ENCODE data around the gene THAP5. TPM values are rescaled to one million over a fixed set of nuclear protein-coding genes. Genes with fewer than 3 reads are reported as not detected.

THAP5 gene
- total and polyA plus RNA-seq, 12 donors = 7.2 to 32.9 (median 28.1) TPM

- DNase-seq (no peak), ATAC-seq (no peak)
- Histone ChIP-seq H3K36me3 (peaks cover 0 to 38% (median 8%) of the 10 kb centered on the region in 9 donors), H3K4me3 (no peak overlapping the region), H3K27me3 (no peaks in the 10 kb centered on the region), H3K9me3 (peaks cover 0 to 18% (median 3%) of the 10 kb centered on the region in 11 donors), H3K27ac (no peak overlapping the region), H3K4me1 (peaks cover 0 to 7% (median 0%) of the 10 kb centered on the region in 9 donors)
- no peak for TF ChIP-seq CTCF (IDR thresholded peaks at IDR 0.05)
- 96 to 98% methylated on average over 7 of the region's 7 CpGs for WGBS, 2 donors
- intact Hi-C loops (cut with DNase I) = no loop called here
Measured at GRCh38 chr7:108578937-108579336, 9.4 kb upstream of the THAP5 start.

GRCh38 chr7:108576116-108576515, 6.6 kb upstream of the THAP5 start:
- H3K36me3 ChIP-seq = peaks cover 0 to 59% (median 16%) of the 10 kb centered on the region in 9 donors
- H3K4me3 ChIP-seq = no peak overlapping the region
- DNase-seq (no peak), ATAC-seq (no peak)
- no peak for TF ChIP-seq CTCF (IDR thresholded peaks at IDR 0.05)
- H3K4me1 ChIP-seq = peaks cover 0 to 34% (median 16%) of the 10 kb centered on the region in 9 donors
- no peaks in the 10 kb centered on the region for H3K27me3 ChIP-seq
- H3K9me3 ChIP-seq = peaks cover 0 to 18% (median 3%) of the 10 kb centered on the region in 11 donors
- intact Hi-C loops (cut with DNase I) = no loop called here
- 97 to 100% methylated on average over 1 of the region's 1 CpG for WGBS, 2 donors
- no peak overlapping the region for H3K27ac ChIP-seq

GRCh38 chr7:108575156-108575555, 5.7 kb upstream of the THAP5 start:
- Histone ChIP-seq H3K4me1 (peaks cover 0 to 41% (median 22%) of the 10 kb centered on the region in 9 donors), H3K4me3 (no peak overlapping the region), H3K36me3 (peaks cover 0 to 55% (median 16%) of the 10 kb centered on the region in 9 donors), H3K9me3 (peaks cover 0 to 13% (median 3%) of the 10 kb centered on the region in 11 donors), H3K27me3 (no peaks in the 10 kb centered on the region), H3K27ac (no peak overlapping the region)
- intact Hi-C loops (cut with DNase I) = no loop called here
- TF ChIP-seq CTCF (IDR thresholded peaks at IDR 0.05) = no peak
- no peak for ATAC-seq
- no peak for DNase-seq
- WGBS, 2 donors = 91 to 93% methylated on average over 2 of the region's 2 CpGs

- intact Hi-C loops (cut with DNase I) = loop anchor here in 1 of 10 donors (5.0 kb wide), 1 partner anchor 45 kb away; the partner anchor contains the start of gene PNPLA8
- ATAC-seq (no peak), DNase-seq (no peak)
- Histone ChIP-seq H3K4me3 (no peak overlapping the region), H3K4me1 (peaks cover 0 to 56% (median 36%) of the 10 kb centered on the region in 9 donors), H3K9me3 (no peaks in the 10 kb centered on the region), H3K27ac (no peak overlapping the region), H3K27me3 (no peaks in the 10 kb centered on the region), H3K36me3 (peaks cover 0 to 41% (median 8%) of the 10 kb centered on the region in 9 donors)
- TF ChIP-seq CTCF (IDR thresholded peaks at IDR 0.05) = no peak
- WGBS, 2 donors = 95 to 97% methylated on average over 2 of the region's 2 CpGs
Measured at GRCh38 chr7:108572480-108572879, 3.0 kb upstream of the THAP5 start.

All from heart right ventricle (tissue), 16 donors.